GM21515 (cell line): ENCODE results near the gene ANKLE1.
"Not testable (repeated sequence)": the region's sequence is repeated elsewhere in the genome, so short reads cannot be mapped to it uniquely, and the experiment has no call there.

Experiments used
- ATAC-seq: cut with Tn5 transposase; IDR thresholded peaks from one replicate; pipeline ENCODE4 v1.9.1; 2021; ENCODE audit not compliant: unreplicated experiment

ANKLE1 gene

DNA sequence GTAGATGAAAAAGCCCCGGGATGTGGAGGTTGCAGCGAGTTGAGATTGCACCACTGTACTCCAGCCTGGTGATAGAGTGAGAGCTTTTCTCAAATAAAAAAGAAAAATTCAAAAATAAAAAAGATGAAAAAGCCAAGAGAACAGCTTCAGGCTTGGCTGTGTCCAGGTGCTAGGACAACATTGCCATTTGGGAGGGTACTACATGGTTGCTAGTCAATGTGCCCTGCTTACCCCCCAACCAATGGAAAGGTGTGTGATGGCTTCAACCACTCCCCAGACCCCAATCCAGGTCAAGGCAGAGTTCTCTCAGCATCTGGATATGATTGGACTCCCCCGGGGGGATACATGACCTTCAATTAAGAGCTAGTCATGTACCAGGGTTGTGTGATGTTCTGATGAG is 2.3 kb upstream of the ANKLE1 start:
- ATAC-seq, result no peak

DNA sequence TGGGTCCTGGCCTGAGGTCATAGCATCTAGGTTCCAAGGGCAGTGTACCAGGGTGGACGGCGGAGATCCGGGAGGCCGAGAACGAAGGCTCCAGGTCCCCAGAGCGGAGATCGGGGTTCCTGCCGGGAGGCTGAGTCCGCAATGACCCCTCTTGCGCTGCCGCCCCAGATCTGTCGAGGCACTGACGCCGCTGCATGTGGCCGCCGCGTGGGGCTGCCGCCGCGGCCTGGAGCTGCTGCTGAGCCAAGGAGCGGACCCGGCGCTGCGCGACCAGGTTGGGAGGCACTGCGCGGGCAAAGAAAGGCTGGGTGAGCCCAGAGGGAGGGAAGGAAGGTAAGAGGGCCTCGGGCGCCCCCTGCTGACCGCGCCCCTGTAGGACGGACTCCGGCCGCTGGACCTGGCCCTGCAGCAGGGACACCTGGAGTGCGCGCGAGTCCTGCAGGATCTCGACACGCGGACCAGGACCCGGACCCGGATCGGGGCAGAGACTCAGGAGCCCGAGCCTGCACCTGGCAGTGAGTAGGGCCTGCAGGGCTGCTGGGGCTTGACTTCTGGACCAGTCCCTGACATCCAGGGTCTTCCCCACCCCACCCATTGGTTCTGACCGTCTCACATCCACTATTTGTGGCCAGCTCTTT is 906 bp downstream of the ANKLE1 start:
- ATAC-seq, result peak; percentile 56

DNA sequence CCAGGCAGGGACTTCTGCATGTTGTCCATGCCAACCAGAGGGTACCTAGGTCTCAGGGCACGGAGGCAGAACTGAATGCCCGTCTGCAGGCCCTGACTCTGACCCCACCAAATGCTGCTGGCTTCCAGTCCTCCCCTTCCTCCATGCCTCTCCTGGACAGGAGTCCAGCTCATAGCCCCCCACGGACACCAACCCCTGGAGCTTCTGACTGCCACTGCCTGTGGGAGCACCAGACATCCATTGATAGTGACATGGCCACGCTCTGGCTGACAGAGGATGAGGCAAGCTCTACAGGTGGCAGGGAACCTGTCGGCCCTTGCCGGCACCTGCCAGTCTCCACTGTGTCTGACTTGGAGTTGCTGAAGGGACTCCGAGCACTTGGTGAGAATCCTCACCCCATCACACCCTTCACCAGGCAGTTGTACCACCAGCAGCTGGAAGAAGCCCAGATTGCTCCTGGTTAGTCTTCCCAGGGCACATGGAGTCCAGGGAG is 1.8 kb downstream of the ANKLE1 start:
- ATAC-seq, result no peak

DNA sequence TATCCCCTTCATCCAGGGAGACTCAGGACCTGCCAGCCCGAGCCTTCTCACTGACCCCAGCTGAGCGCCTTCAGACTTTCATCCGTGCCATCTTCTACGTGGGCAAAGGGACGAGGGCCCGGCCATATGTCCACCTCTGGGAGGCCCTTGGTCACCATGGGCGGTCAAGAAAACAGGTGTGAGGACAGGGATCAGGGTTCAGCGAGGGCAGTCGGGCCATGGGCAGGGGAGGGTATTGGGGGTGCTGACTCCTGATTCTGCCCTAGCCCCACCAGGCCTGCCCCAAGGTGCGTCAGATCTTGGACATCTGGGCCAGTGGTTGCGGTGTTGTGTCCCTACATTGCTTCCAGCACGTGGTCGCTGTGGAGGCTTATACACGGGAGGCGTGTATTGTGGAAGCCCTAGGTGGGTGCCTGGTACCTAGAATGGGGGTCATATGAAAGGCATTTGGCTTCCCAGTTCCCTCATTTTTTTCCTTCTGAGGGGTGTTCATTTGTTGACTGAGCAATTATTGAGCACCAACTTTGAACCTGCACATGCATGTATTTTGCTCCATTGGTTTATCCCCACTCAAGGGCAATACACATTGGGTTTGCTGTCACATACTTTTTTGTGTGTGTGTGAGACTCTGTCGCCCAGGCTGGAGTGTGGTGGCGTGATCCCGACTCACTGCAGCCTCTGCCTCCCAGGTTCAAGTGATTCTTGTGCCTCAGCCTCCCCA is 3.9 kb downstream of the ANKLE1 start:
- ATAC-seq, result no peak

DNA sequence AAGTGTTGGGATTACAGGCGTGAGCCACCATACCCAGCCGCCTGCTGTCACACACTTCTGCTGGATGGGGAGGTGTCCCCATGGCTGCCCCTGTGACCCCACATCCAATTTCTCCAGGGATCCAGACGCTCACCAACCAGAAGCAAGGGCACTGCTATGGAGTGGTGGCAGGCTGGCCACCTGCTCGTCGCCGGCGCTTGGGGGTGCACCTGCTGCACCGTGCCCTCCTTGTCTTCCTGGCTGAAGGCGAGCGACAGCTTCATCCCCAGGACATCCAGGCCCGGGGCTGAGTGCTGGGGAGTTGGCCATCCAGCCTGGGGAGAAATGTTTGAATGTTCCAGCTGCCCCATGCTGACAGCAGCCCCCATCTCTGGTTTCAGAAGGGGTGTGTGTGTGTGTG is 4.6 kb downstream of the ANKLE1 start:
- ATAC-seq, result no peak

DNA sequence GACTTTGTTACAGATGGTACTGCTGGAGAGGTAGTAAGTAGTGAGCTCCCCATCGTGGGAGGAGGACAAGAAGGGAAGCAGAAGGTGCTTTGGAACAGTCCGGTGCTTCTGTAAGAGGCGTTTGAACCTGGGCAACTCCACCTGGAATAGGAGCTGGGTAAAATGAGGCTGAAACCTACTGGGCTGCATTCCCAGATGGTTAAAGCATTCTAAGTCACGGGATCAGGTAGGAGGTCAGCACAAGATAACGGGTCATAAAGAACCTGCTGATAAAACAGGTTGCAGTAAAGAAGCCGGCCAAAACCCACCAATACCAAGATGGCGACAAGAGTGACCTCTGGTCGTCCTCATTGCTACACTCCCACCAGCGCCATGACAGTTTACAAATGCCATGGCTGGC is 5.1 kb downstream of the ANKLE1 start:
- no peak for ATAC-seq

GRCh38 chr19:17289489-17289888 is 7.8 kb downstream of the ANKLE1 start:
- no peak for ATAC-seq

- ATAC-seq, result peak; percentile 71
Measured at GRCh38 chr19:17292301-17293074, 10.8 kb downstream of the ANKLE1 start.

GRCh38 chr19:17293605-17294004 is 11.9 kb downstream of the ANKLE1 start:
- no peak for ATAC-seq

GRCh38 chr19:17294051-17294891 is 12.6 kb downstream of the ANKLE1 start:
- ATAC-seq, result no peak

- not testable (repeated sequence) for ATAC-seq
Measured at GRCh38 chr19:17295551-17295950, 13.8 kb downstream of the ANKLE1 start.

GRCh38 chr19:17296273-17296672 is 14.6 kb downstream of the ANKLE1 start:
- ATAC-seq, result no peak

GRCh38 chr19:17296976-17297375 is 15.3 kb downstream of the ANKLE1 start:
- no peak for ATAC-seq

DNA sequence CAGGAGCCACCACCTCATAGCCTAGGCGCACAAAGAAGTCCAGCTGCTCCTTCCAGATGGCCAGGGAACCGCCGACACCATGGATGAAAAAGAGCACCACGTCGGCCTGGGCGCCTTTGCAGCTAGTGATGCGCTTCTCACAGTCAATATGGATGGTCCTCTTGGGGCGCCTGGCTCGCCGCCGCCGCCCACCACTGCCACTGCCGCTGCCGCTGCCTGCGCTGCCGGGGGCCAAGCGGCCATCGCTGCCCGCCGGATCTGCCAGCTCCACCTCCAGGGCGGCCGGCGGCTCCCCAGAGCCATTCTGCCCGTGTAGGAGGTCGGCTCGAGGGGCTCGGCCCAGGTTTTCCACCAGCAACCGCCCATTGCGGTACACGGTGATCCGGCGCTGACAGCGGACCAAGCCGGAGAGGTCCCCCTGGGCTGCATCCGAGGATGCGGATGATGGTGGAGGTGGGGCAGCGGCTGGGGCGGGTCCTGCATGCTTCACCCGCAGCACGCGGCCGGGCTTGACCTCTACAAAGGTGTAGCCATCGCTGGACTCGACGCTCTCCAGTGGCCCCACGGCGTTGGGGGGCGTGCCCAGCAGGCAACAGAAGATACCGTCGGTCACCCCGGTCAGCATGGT is 19.4 kb downstream of the ANKLE1 start:
- no peak for ATAC-seq

GRCh38 chr19:17302391-17303166 is 20.9 kb downstream of the ANKLE1 start:
- ATAC-seq, result no peak

- peak; percentile 49 for ATAC-seq
Measured at GRCh38 chr19:17303167-17303939, 21.7 kb downstream of the ANKLE1 start, which contains the start of gene ABHD8. ABHD8 (minus strand) TSS chr19:17303425; CDS start chr19:17301616, 1,809 bp downstream.

DNA sequence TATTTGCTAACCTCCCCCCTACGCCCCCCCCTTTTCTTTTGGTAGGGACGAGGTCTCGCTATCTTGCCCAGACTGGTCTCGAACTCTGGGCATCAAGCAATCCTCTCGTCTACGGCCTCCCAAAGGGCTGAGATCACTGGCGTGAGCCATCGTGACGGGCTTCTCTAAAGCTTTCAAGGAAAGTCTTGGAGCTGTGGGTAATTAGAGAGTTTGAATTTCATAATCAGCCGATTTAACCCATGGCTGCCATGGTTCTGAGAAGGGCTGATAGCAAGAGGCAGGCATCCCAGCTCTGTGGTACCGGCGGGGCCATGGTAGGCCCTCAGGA is 22.2 kb downstream of the ANKLE1 start:
- ATAC-seq, result no peak

- no peak for ATAC-seq
Measured at GRCh38 chr19:17304386-17305215, 22.9 kb downstream of the ANKLE1 start.
